ENCODE data around the gene PRAC1.

DNA sequence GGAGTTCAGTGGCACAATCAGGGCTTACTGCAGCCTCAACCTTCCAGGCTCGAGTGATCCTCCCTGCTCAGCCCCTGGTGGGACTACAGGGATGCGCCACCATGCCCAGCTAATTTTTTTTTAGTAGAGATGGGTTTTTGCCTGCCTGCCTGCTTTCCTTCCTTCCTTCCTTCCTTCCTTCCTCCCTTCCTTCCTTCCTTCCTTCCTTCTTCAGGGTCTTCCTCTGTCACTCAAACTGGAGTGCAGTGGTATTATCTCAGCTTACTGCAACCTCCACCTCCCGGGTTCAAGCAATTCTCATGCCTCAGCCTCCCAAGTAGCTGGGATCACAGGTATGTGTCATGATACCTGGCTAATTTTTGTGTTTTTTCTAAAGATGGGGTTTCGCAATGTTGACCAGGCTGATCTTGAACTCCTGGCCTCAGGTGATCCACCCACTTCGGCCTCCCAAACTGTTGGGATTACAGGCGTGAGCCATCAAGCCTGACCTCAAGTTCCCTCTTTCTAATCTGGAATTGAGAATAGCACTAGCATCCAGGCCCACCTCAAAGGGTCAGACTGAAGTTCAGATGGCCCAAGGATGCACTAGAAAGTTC lies 45.3 kb downstream of the PRAC1 start:
- TF ChIP-seq, protein P1, sequence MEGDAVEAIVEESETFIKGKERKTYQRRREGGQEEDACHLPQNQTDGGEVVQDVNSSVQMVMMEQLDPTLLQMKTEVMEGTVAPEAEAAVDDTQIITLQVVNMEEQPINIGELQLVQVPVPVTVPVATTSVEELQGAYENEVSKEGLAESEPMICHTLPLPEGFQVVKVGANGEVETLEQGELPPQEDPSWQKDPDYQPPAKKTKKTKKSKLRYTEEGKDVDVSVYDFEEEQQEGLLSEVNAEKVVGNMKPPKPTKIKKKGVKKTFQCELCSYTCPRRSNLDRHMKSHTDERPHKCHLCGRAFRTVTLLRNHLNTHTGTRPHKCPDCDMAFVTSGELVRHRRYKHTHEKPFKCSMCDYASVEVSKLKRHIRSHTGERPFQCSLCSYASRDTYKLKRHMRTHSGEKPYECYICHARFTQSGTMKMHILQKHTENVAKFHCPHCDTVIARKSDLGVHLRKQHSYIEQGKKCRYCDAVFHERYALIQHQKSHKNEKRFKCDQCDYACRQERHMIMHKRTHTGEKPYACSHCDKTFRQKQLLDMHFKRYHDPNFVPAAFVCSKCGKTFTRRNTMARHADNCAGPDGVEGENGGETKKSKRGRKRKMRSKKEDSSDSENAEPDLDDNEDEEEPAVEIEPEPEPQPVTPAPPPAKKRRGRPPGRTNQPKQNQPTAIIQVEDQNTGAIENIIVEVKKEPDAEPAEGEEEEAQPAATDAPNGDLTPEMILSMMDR (IDR thresholded peaks at IDR 0.05): no peak
- no peak for TF ChIP-seq POLR2A (IDR thresholded peaks at IDR 0.05)
